Measurements from ENCODE around the gene LMAN2.
"Not testable (repeated sequence)": the region's sequence is repeated elsewhere in the genome, so short reads cannot be mapped to it uniquely, and the experiment has no call there.

Gene LMAN2

GRCh38 chr5:177364159-177364962 is 12.9 kb upstream of the LMAN2 start:
- DNase-seq = no peak

- DNase-seq = no peak
Observed at GRCh38 chr5:177363565-177363964, 12.1 kb upstream of the LMAN2 start.

- DNase-seq = peak in 3 of 4 experiments; percentile 15 to 37 (median 28)
Observed at GRCh38 chr5:177362610-177363507, 11.4 kb upstream of the LMAN2 start.

GRCh38 chr5:177362292-177362609 is 10.8 kb upstream of the LMAN2 start:
- no peak for DNase-seq

GRCh38 chr5:177361418-177362291 is 10.2 kb upstream of the LMAN2 start:
- no peak for DNase-seq

- DNase-seq = not testable (repeated sequence)
Observed at GRCh38 chr5:177360740-177361139, 9.3 kb upstream of the LMAN2 start.

- no peak for DNase-seq
Observed at GRCh38 chr5:177359860-177360259, 8.4 kb upstream of the LMAN2 start.

- DNase-seq = no peak
Observed at GRCh38 chr5:177359451-177359851, 8.0 kb upstream of the LMAN2 start.

- DNase-seq = no peak
Observed at GRCh38 chr5:177358370-177358819, 6.9 kb upstream of the LMAN2 start.

- peak in 3 of 4 experiments; percentile 39 to 57 (median 39) for DNase-seq
Observed at GRCh38 chr5:177357459-177358351, 6.2 kb upstream of the LMAN2 start, which contains the start of gene RGS14. RGS14 (plus strand) TSS chr5:177357924; CDS start chr5:177358025, 101 bp downstream.

- no peak for DNase-seq
Observed at GRCh38 chr5:177357146-177357458, 5.6 kb upstream of the LMAN2 start.

GRCh38 chr5:177356746-177357145 is 5.3 kb upstream of the LMAN2 start:
- DNase-seq = no peak

GRCh38 chr5:177355868-177356168 is 4.3 kb upstream of the LMAN2 start:
- DNase-seq = no peak

- no peak for DNase-seq
Observed at GRCh38 chr5:177355162-177355867, 3.8 kb upstream of the LMAN2 start.

- no peak for DNase-seq
Observed at GRCh38 chr5:177354711-177355110, 3.2 kb upstream of the LMAN2 start.

GRCh38 chr5:177354256-177354655 is 2.8 kb upstream of the LMAN2 start:
- DNase-seq = no peak

GRCh38 chr5:177353093-177353492 is 1.6 kb upstream of the LMAN2 start:
- no peak for DNase-seq

GRCh38 chr5:177350776-177351391 is 584 bp downstream of the LMAN2 start:
- DNase-seq = no peak

- DNase-seq = no peak
Observed at GRCh38 chr5:177349762-177350161, 1.7 kb downstream of the LMAN2 start.

GRCh38 chr5:177349362-177349647 is 2.2 kb downstream of the LMAN2 start:
- no peak for DNase-seq

GRCh38 chr5:177347699-177348098 is 3.8 kb downstream of the LMAN2 start:
- no peak for DNase-seq

All from activated CD4-positive, CD25-positive, alpha-beta regulatory T cell (primary cell).